ENCODE data around the gene MED12L. TPM values are rescaled to one million over a fixed set of nuclear protein-coding genes. Genes with fewer than 3 reads are reported as not detected.

The MED12L gene
- total RNA-seq, 4 donors from 2014 or later, result 0.51 to 12.7 (median 3.1) TPM

- TF ChIP-seq CTCF (IDR thresholded peaks at IDR 0.05) (no peak), POLR2A (IDR thresholded peaks at IDR 0.05) (no peak)
- no peak overlapping the region for H3K4me3 ChIP-seq
- H3K9me3 ChIP-seq, result no peaks in the 10 kb centered on the region
- H3K36me3 ChIP-seq, result no peaks in the 10 kb centered on the region
- no peaks in the 10 kb centered on the region for H3K4me1 ChIP-seq
- no peaks in the 10 kb centered on the region for H3K27me3 ChIP-seq
- intact Hi-C loops (cut with DNase I; ENCODE audit: low total_unique reads), result no loop called here
- no peak for DNase-seq
- no peak overlapping the region for H3K27ac ChIP-seq
These were observed 27.3 kb downstream of the MED12L start for GRCh38 chr3:151112731-151113130.

GRCh38 chr3:151113343-151113742, 27.9 kb downstream of the MED12L start:
- Histone ChIP-seq H3K4me3 (no peak overlapping the region), H3K4me1 (no peaks in the 10 kb centered on the region), H3K27ac (no peak overlapping the region), H3K27me3 (no peaks in the 10 kb centered on the region), H3K9me3 (no peaks in the 10 kb centered on the region), H3K36me3 (no peaks in the 10 kb centered on the region)
- TF ChIP-seq POLR2A (IDR thresholded peaks at IDR 0.05) (no peak), CTCF (IDR thresholded peaks at IDR 0.05) (no peak)
- intact Hi-C loops (cut with DNase I; ENCODE audit: low total_unique reads), result no loop called here
- no peak for DNase-seq

GRCh38 chr3:151117047-151117446, 31.6 kb downstream of the MED12L start:
- TF ChIP-seq CTCF (IDR thresholded peaks at IDR 0.05) (no peak), POLR2A (IDR thresholded peaks at IDR 0.05) (no peak)
- H3K4me3 ChIP-seq, result no peak overlapping the region
- no peaks in the 10 kb centered on the region for H3K36me3 ChIP-seq
- intact Hi-C loops (cut with DNase I; ENCODE audit: low total_unique reads), result no loop called here
- H3K4me1 ChIP-seq, result no peaks in the 10 kb centered on the region
- H3K27me3 ChIP-seq, result no peaks in the 10 kb centered on the region
- H3K9me3 ChIP-seq, result no peaks in the 10 kb centered on the region
- no peak overlapping the region for H3K27ac ChIP-seq
- DNase-seq, result no peak

- Histone ChIP-seq H3K9me3 (no peaks in the 10 kb centered on the region), H3K4me3 (no peak overlapping the region), H3K27me3 (no peaks in the 10 kb centered on the region), H3K36me3 (no peaks in the 10 kb centered on the region), H3K4me1 (no peaks in the 10 kb centered on the region), H3K27ac (no peak overlapping the region)
- DNase-seq, result no peak
- TF ChIP-seq CTCF (IDR thresholded peaks at IDR 0.05), result no peak
- TF ChIP-seq POLR2A (IDR thresholded peaks at IDR 0.05), result no peak
- intact Hi-C loops (cut with DNase I; ENCODE audit: low total_unique reads), result no loop called here
These were observed 33.7 kb downstream of the MED12L start for GRCh38 chr3:151119188-151119587.

GRCh38 chr3:151120409-151120808, 34.9 kb downstream of the MED12L start:
- Histone ChIP-seq H3K36me3 (no peaks in the 10 kb centered on the region), H3K4me3 (no peak overlapping the region), H3K27me3 (no peaks in the 10 kb centered on the region), H3K4me1 (no peaks in the 10 kb centered on the region), H3K27ac (no peak overlapping the region), H3K9me3 (no peaks in the 10 kb centered on the region)
- DNase-seq, result no peak
- no peak for TF ChIP-seq CTCF (IDR thresholded peaks at IDR 0.05)
- no peak for TF ChIP-seq POLR2A (IDR thresholded peaks at IDR 0.05)
- intact Hi-C loops (cut with DNase I; ENCODE audit: low total_unique reads), result no loop called here
